ENCODE data around the gene CENPO.

DNA sequence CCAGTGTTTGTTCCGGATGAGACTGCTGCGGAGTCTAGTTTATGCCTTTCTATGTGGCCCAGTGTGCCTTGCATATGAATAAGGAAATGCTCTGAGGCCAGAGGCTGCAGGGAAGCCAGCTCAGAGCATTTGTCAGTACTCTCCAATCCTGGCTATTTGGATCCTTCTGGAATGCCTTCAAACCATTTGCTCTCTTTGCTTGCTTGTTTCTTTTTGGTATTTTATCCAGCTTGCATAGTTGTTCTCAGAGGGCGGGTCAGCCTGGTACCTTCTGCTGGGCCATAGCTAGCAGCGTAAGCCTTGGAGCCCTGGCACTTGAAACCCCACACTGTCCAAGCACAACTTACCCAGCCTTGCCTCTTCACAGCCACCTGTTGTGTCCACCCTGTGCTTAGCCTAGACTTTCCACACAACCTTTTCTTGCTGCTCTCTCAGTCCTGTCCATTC is 20.5 kb downstream of the CENPO start:
- TF ChIP-seq, protein P1, sequence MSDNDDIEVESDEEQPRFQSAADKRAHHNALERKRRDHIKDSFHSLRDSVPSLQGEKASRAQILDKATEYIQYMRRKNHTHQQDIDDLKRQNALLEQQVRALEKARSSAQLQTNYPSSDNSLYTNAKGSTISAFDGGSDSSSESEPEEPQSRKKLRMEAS (IDR thresholded peaks at IDR 0.05): no peak
- TF ChIP-seq, protein P2, sequence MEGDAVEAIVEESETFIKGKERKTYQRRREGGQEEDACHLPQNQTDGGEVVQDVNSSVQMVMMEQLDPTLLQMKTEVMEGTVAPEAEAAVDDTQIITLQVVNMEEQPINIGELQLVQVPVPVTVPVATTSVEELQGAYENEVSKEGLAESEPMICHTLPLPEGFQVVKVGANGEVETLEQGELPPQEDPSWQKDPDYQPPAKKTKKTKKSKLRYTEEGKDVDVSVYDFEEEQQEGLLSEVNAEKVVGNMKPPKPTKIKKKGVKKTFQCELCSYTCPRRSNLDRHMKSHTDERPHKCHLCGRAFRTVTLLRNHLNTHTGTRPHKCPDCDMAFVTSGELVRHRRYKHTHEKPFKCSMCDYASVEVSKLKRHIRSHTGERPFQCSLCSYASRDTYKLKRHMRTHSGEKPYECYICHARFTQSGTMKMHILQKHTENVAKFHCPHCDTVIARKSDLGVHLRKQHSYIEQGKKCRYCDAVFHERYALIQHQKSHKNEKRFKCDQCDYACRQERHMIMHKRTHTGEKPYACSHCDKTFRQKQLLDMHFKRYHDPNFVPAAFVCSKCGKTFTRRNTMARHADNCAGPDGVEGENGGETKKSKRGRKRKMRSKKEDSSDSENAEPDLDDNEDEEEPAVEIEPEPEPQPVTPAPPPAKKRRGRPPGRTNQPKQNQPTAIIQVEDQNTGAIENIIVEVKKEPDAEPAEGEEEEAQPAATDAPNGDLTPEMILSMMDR (IDR thresholded peaks at IDR 0.05 in 2 of 3, conservative IDR thresholded peaks at IDR 0.05 in 1 of 3; ENCODE audit: borderline replicate concordance in 1 of 3, insufficient read depth in 1 of 3, low read depth in 2 of 3, low read length in 2 of 3): no peak
- TF ChIP-seq, protein P3, sequence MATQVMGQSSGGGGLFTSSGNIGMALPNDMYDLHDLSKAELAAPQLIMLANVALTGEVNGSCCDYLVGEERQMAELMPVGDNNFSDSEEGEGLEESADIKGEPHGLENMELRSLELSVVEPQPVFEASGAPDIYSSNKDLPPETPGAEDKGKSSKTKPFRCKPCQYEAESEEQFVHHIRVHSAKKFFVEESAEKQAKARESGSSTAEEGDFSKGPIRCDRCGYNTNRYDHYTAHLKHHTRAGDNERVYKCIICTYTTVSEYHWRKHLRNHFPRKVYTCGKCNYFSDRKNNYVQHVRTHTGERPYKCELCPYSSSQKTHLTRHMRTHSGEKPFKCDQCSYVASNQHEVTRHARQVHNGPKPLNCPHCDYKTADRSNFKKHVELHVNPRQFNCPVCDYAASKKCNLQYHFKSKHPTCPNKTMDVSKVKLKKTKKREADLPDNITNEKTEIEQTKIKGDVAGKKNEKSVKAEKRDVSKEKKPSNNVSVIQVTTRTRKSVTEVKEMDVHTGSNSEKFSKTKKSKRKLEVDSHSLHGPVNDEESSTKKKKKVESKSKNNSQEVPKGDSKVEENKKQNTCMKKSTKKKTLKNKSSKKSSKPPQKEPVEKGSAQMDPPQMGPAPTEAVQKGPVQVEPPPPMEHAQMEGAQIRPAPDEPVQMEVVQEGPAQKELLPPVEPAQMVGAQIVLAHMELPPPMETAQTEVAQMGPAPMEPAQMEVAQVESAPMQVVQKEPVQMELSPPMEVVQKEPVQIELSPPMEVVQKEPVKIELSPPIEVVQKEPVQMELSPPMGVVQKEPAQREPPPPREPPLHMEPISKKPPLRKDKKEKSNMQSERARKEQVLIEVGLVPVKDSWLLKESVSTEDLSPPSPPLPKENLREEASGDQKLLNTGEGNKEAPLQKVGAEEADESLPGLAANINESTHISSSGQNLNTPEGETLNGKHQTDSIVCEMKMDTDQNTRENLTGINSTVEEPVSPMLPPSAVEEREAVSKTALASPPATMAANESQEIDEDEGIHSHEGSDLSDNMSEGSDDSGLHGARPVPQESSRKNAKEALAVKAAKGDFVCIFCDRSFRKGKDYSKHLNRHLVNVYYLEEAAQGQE (IDR thresholded peaks at IDR 0.05; ENCODE audit: low read depth): no peak
- TF ChIP-seq ELF1 (IDR thresholded peaks at IDR 0.05; ENCODE audit: borderline replicate concordance, low read depth) (no peak), POLR2AphosphoS5 (IDR thresholded peaks at IDR 0.05; ENCODE audit: low read depth, low read length) (no peak), SP1 (IDR thresholded peaks at IDR 0.05; ENCODE audit: low read depth) (no peak), POLR2A (IDR thresholded peaks at IDR 0.05; ENCODE audit: borderline replicate concordance, extremely low read depth, insufficient read depth, insufficient read length) (no peak)
